Gastroesophageal sphincter (tissue), 3 donors: ENCODE measurements around the gene KAT2A.

Experiments
- CTCF ChIP-seq, 4 experiments: fragments of 200-600 bp in 2 of 4; fragments of 450-650 bp in 2 of 4; sonication (generic) in 1 of 4; IDR thresholded peaks; one replicate each; pipeline ENCODE4 v1.5.1; 2017 to 2019; ENCODE audit warnings: antibody characterized with exemption in 4 of 4, mild to moderate bottlenecking in 2 of 4, moderate library complexity in 2 of 4
- EP300 ChIP-seq: sonication (generic); formaldehyde crosslinking; IDR thresholded peaks from one replicate; pipeline ENCODE4 v1.6.1; 2017; ENCODE audit warnings: antibody characterized with exemption, mild to moderate bottlenecking
- POLR2AphosphoS5 ChIP-seq: sonication (generic); formaldehyde crosslinking; IDR thresholded peaks from one replicate; pipeline ENCODE4 v1.6.1; 2017; ENCODE audit warnings: antibody characterized with exemption

DNA sequence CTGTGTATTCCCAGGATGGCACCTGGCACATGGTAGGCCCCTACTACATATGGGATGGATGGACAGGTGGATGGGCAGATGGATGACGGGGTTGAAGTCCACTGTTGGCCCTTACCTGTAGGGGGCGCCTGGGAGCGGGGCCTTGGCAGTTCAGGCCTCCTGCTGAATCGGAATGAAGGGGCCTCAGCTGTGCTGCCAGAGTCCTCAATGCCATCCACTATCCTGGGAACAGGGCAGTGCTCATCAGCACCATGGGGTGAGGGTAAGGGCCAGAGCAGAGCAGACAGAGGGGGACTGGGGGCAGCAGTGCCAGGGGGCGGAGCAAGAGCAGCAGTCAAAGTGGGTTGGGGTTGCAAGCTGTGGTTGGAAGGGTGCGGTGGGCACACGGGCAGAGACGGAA lies 41.9 kb upstream of the KAT2A start:
- TF ChIP-seq CTCF (IDR thresholded peaks at IDR 0.05) = no peak
- no peak for TF ChIP-seq EP300
- no peak for TF ChIP-seq POLR2AphosphoS5
